ENCODE results near the gene HELB. TPM values are rescaled to one million over a fixed set of nuclear protein-coding genes. Genes with fewer than 3 reads are reported as not detected.

Gene HELB
- total RNA-seq, 1 experiment from 2014 or later: 10.7 TPM

- H3K4me1 Mint-ChIP-seq: peaks cover 13 to 16% of the 10 kb centered on the region in 2 experiments
- H3K23me2 ChIP-seq (ENCODE audit: insufficient read length, low read depth, low read length, poor library complexity, severe bottlenecking): no peaks in the 10 kb centered on the region
- H3T11ph ChIP-seq (ENCODE audit: low read length): no peak overlapping the region
- H3K4me2 ChIP-seq (ENCODE audit: insufficient read depth, insufficient read length, low read length): no peak overlapping the region
- no peak overlapping the region for H3K27ac Mint-ChIP-seq
- H2BK12ac ChIP-seq (ENCODE audit: insufficient read length, low read depth, low read length): no peak overlapping the region
- H2AFZ ChIP-seq (ENCODE audit: low read length): peak overlapping the region; percentile 93
- no peaks in the 10 kb centered on the region for H3K79me2 ChIP-seq (ENCODE audit: insufficient read depth, low read length)
- H3K4me3 Mint-ChIP-seq: no peak overlapping the region
- no peak overlapping the region for H3K23ac ChIP-seq (ENCODE audit: insufficient read length, low read depth, low read length)
- no peak overlapping the region for H3K56ac ChIP-seq (ENCODE audit: insufficient read length, low read depth, low read length)
- no peak overlapping the region for H2BK20ac ChIP-seq (ENCODE audit: low read depth, low read length, poor library complexity, severe bottlenecking)
- no peak overlapping the region for H3K4ac ChIP-seq (ENCODE audit: low read depth, low read length)
- H3K27ac ChIP-seq (ENCODE audit: insufficient read length, low read depth, low read length): no peak overlapping the region
- H3K9me3 ChIP-seq (ENCODE audit: control insufficient read depth, low read depth, low read length): no peaks in the 10 kb centered on the region
- no peak overlapping the region for H3K9ac ChIP-seq (ENCODE audit: extremely low read depth, insufficient read length, low read length)
- WGBS (ENCODE audit: extremely low coverage, insufficient read length, low lambda C conversion rate): no CpG with 5 or more reads among the region's 5 CpGs
- no peak overlapping the region for H2BK15ac ChIP-seq (ENCODE audit: low read depth, low read length)
- H2AK5ac ChIP-seq (ENCODE audit: insufficient read length, low read length): no peak overlapping the region
- H3K4me1 ChIP-seq (ENCODE audit: insufficient read depth, low read length): peaks cover 3% of the 10 kb centered on the region; the same call in 1 of the 2 replicates
- peak overlapping the region; percentile 88; the same call in 1 of the 2 replicates for H3K14ac ChIP-seq (ENCODE audit: insufficient read depth, low read length)
- peak; percentile 77 for TF ChIP-seq CTCF (conservative IDR thresholded peaks at IDR 0.05)
- peaks cover 0 to 3% of the 10 kb centered on the region in 2 experiments; a peak in 2 of 5 replicates for H3K9me3 Mint-ChIP-seq
- no peaks in the 10 kb centered on the region for H3K36me3 Mint-ChIP-seq (ENCODE audit: insufficient read depth in 1 of 3, low read depth in 3 of 3)
- H4K8ac ChIP-seq (replicated peaks; ENCODE audit: insufficient read length, low read depth, low read length): no peak overlapping the region
- no peak overlapping the region for H2BK5ac ChIP-seq (ENCODE audit: insufficient read length, low read length)
- peak; percentile 54 for DNase-seq
- H4K20me1 ChIP-seq (ENCODE audit: control insufficient read depth, insufficient read depth, insufficient read length): no peaks in the 10 kb centered on the region
- no peaks in the 10 kb centered on the region for H3K79me1 ChIP-seq (ENCODE audit: insufficient read depth, low read depth, low read length, poor library complexity, severe bottlenecking)
- H4K5ac ChIP-seq (ENCODE audit: insufficient read length, low read depth, low read length): peak overlapping the region; percentile 54
- H2BK120ac ChIP-seq (ENCODE audit: low read depth, low read length, poor library complexity, severe bottlenecking): no peak overlapping the region
- H3K18ac ChIP-seq (ENCODE audit: insufficient read length, low read depth, low read length): peak overlapping the region; percentile 81
- no peaks in the 10 kb centered on the region for H3K27me3 Mint-ChIP-seq (ENCODE audit: low read depth)
- no peaks in the 10 kb centered on the region for H3K27me3 ChIP-seq (ENCODE audit: insufficient read depth, low read length)
- H4K91ac ChIP-seq (ENCODE audit: insufficient read length, low read depth, low read length): no peak overlapping the region
Observed at GRCh38 chr12:66269757-66270383, 32.4 kb upstream of the HELB start.

Measured in H9 (cell line).